ENCODE measurements around the gene APOA5.

GRCh38 chr11:116788534-116788933, 3.1 kb downstream of the APOA5 start:
- TF ChIP-seq CTCF (IDR thresholded peaks at IDR 0.05) (no peak), POLR2A (IDR thresholded peaks at IDR 0.05; ENCODE audit: low read length) (no peak), REST (IDR thresholded peaks at IDR 0.05) (no peak), NPAS2 (CRISPR knock-in tag; IDR thresholded peaks at IDR 0.05; ENCODE audit: borderline replicate concordance) (no peak), MAX (IDR thresholded peaks at IDR 0.05) (no peak), ZFP36 (IDR thresholded peaks at IDR 0.05; ENCODE audit: borderline replicate concordance, partially characterized antibody) (no peak), RCOR1 (IDR thresholded peaks at IDR 0.05; ENCODE audit: low read depth, low read length) (no peak), NR3C1 (IDR thresholded peaks at IDR 0.05) (no peak), ELK1 (IDR thresholded peaks at IDR 0.05; ENCODE audit: low read depth, low read length) (no peak)
